ENCODE measurements around the gene PLSCR3.
A peak's percentile ranks its signal among the peaks of the same experiment; 100 is the strongest.

The PLSCR3 gene

DNA sequence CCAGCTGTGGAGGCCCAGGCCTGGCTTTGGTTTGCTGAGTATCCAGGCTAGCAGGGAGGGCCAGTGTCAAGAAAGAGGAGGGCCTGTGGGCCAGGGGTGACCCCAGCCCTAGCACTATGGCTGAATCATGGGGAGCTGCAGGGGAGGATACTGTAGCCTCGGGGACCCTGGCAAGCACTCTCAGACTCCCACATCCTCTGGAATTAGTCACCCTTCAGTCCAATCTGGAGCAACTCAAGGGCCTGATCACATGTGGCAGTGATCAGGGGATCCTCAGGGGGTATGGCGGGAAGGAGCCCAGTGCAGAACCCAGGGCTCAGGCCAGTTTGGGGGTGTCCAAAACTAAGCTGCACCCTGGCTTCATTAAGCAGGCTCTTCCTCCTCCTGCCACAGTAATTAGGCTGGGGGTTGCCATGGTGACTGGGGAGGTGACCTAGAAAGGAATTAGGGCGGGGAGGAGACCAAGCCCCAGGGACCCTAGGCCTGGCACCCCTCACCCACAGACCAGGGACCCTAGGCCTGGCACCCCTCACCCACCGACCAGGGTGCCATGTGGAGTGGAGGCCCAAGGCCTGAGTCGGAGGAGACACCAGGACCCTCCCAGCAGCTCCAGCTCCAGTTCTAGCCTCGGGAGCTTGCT is 19.1 kb upstream of the PLSCR3 start:
- no peak overlapping the region for H3K4me3 ChIP-seq (replicated peaks; ENCODE audit: low read depth, low read length)
- peak; percentile 43 for DNase-seq (ENCODE audit: low read depth)
- no peak for TF ChIP-seq CTCF (IDR thresholded peaks at IDR 0.05; ENCODE audit: low read length, missing control alignments)

- DNase-seq (ENCODE audit: low read depth) = no peak
- no peak overlapping the region for H3K4me3 ChIP-seq (replicated peaks; ENCODE audit: low read depth, low read length)
- TF ChIP-seq CTCF (IDR thresholded peaks at IDR 0.05; ENCODE audit: low read length, missing control alignments) = no peak
These were observed 17.1 kb upstream of the PLSCR3 start for GRCh38 chr17:7411427-7411750.

GRCh38 chr17:7410634-7411426 is 16.5 kb upstream of the PLSCR3 start:
- TF ChIP-seq CTCF (IDR thresholded peaks at IDR 0.05; ENCODE audit: low read length, missing control alignments) = no peak
- DNase-seq (ENCODE audit: low read depth) = no peak
- H3K4me3 ChIP-seq (replicated peaks; ENCODE audit: low read depth, low read length) = no peak overlapping the region

DNA sequence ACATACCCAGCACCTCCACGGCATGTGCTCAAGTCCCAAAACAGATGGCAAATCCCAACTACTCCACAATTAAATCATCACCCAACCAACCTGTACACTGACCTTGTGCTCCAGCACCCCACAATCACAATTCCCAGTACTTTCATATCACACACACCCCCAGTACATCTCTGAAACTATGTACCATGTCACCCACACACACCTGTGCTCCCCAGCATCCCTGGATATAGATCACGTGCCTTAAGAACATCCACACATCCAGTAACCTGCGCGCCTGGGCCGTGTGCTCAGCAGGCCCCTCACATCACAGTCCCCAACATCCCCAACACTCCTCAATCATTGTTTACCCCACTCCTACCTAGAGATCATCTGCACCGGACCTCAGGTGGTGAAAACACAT is 15.4 kb upstream of the PLSCR3 start:
- no peak for DNase-seq (ENCODE audit: low read depth)
- no peak for TF ChIP-seq CTCF (IDR thresholded peaks at IDR 0.05; ENCODE audit: low read length, missing control alignments)
- H3K4me3 ChIP-seq (replicated peaks; ENCODE audit: low read depth, low read length) = no peak overlapping the region

DNA sequence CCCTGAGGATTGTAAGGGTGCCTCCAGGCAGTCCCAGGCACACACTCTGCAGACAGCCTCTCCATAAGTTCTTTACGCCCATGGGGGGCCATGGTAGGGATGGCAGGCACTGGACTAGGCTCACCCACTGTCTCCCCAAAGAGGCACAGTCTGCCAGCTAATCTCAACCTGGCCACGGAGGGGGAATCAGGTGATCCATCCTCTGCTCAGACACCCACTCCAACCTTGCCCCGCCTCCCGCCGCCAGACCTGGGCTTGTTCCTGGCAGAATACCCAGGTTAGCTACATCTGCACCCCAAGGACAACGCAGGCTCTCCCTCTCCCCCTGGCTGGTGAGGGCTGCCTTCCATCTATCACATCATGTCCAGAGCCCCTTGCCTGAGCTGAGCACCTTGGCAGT is 14.5 kb upstream of the PLSCR3 start:
- no peak for TF ChIP-seq CTCF (IDR thresholded peaks at IDR 0.05; ENCODE audit: low read length, missing control alignments)
- DNase-seq (ENCODE audit: low read depth) = no peak
- H3K4me3 ChIP-seq (replicated peaks; ENCODE audit: low read depth, low read length) = no peak overlapping the region

GRCh38 chr17:7408252-7408727 is 14.0 kb upstream of the PLSCR3 start:
- no peak for DNase-seq (ENCODE audit: low read depth)
- H3K4me3 ChIP-seq (replicated peaks; ENCODE audit: low read depth, low read length) = no peak overlapping the region
- no peak for TF ChIP-seq CTCF (IDR thresholded peaks at IDR 0.05; ENCODE audit: low read length, missing control alignments)
